ENCODE data around the gene ADAP1.
"Not testable (repeated sequence)": the region's sequence is repeated elsewhere in the genome, so short reads cannot be mapped to it uniquely, and the experiment has no call there.

Gene ADAP1

GRCh38 chr7:910931-911431 is 43.5 kb downstream of the ADAP1 start:
- in situ Hi-C loops (cut with MboI; ENCODE audit: low sequenced_read_pairs), result no loop called here

- in situ Hi-C loops (cut with MboI; ENCODE audit: low sequenced_read_pairs), result no loop called here
Measured at GRCh38 chr7:910441-910861, 44.0 kb downstream of the ADAP1 start.

- in situ Hi-C loops (cut with MboI; ENCODE audit: low sequenced_read_pairs), result no loop called here
Measured at GRCh38 chr7:909358-910329, 44.8 kb downstream of the ADAP1 start.

- in situ Hi-C loops (cut with MboI; ENCODE audit: low sequenced_read_pairs), result not testable (repeated sequence)
Measured at GRCh38 chr7:908591-909357, 45.7 kb downstream of the ADAP1 start.

GRCh38 chr7:908159-908581 is 46.3 kb downstream of the ADAP1 start:
- in situ Hi-C loops (cut with MboI; ENCODE audit: low sequenced_read_pairs), result no loop called here

GRCh38 chr7:907158-907980 is 47.1 kb downstream of the ADAP1 start:
- in situ Hi-C loops (cut with MboI; ENCODE audit: low sequenced_read_pairs), result no loop called here

- in situ Hi-C loops (cut with MboI; ENCODE audit: low sequenced_read_pairs), result no loop called here
Measured at GRCh38 chr7:906776-907157, 47.7 kb downstream of the ADAP1 start.

GRCh38 chr7:904847-905246 is 49.6 kb downstream of the ADAP1 start:
- in situ Hi-C loops (cut with MboI; ENCODE audit: low sequenced_read_pairs), result no loop called here

- in situ Hi-C loops (cut with MboI; ENCODE audit: low sequenced_read_pairs), result no loop called here
Measured at GRCh38 chr7:903921-904755, 50.3 kb downstream of the ADAP1 start.

- in situ Hi-C loops (cut with MboI; ENCODE audit: low sequenced_read_pairs), result no loop called here
Measured at GRCh38 chr7:902996-903395, 51.5 kb downstream of the ADAP1 start.

GRCh38 chr7:901388-902154 is 52.9 kb downstream of the ADAP1 start:
- in situ Hi-C loops (cut with MboI; ENCODE audit: low sequenced_read_pairs), result no loop called here

- in situ Hi-C loops (cut with MboI; ENCODE audit: low sequenced_read_pairs), result no loop called here
Measured at GRCh38 chr7:901041-901387, 53.5 kb downstream of the ADAP1 start.

- in situ Hi-C loops (cut with MboI; ENCODE audit: low sequenced_read_pairs), result no loop called here
Measured at GRCh38 chr7:900331-901040, 54.0 kb downstream of the ADAP1 start.

- in situ Hi-C loops (cut with MboI; ENCODE audit: low sequenced_read_pairs), result no loop called here
Measured at GRCh38 chr7:899806-900205, 54.7 kb downstream of the ADAP1 start.

- in situ Hi-C loops (cut with MboI; ENCODE audit: low sequenced_read_pairs), result no loop called here
Measured at GRCh38 chr7:898855-899681, 55.4 kb downstream of the ADAP1 start.

GRCh38 chr7:898460-898854 is 56.0 kb downstream of the ADAP1 start:
- in situ Hi-C loops (cut with MboI; ENCODE audit: low sequenced_read_pairs), result no loop called here

GRCh38 chr7:897771-898376 is 56.6 kb downstream of the ADAP1 start:
- in situ Hi-C loops (cut with MboI; ENCODE audit: low sequenced_read_pairs), result no loop called here

Data from HL-60/S4 (cell line).